ENCODE data around the gene ADAMTSL4.

- TF ChIP-seq CTCF (IDR thresholded peaks at IDR 0.05) (no peak), POLR2A (IDR thresholded peaks at IDR 0.05) (no peak), POLR2AphosphoS5 (IDR thresholded peaks at IDR 0.05; ENCODE audit: insufficient read depth in 1 of 2, low read depth in 1 of 2) (no peak)
These were observed 57.4 kb downstream of the ADAMTSL4 start for GRCh38 chr1:150606463-150607142.

Data from vagina (tissue), 2 donors.